Esophagus squamous epithelium (tissue), 4 donors: Measurements from ENCODE around the gene SHISA6.

Experiments
- CTCF ChIP-seq, 6 experiments: fragments of 450-650 bp in 4 of 6; fragments of 200-600 bp in 2 of 6; sonication (generic) in 2 of 6; IDR thresholded peaks; one replicate each; pipeline ENCODE4 v1.5.1; 2016 to 2019; ENCODE audit warnings: antibody characterized with exemption in 6 of 6, mild to moderate bottlenecking in 4 of 6, moderate library complexity in 4 of 6
- POLR2A ChIP-seq, 4 donors: fragments of 450-650 bp; IDR thresholded peaks; one replicate each; pipeline ENCODE4 v1.6.1; 2017; ENCODE audit warnings: antibody characterized with exemption in 4 of 4, mild to moderate bottlenecking in 4 of 4, moderate library complexity in 3 of 4

GRCh38 chr17:11332706-11333105, 91.7 kb downstream of the SHISA6 start:
- TF ChIP-seq POLR2A (IDR thresholded peaks at IDR 0.05) = no peak
- TF ChIP-seq CTCF (IDR thresholded peaks at IDR 0.05) = no peak
